Gastroesophageal sphincter (tissue), 3 donors: ENCODE data around the gene OPA1.

Source experiments
- EP300 ChIP-seq: sonication (generic); formaldehyde crosslinking; IDR thresholded peaks from one replicate; pipeline ENCODE4 v1.6.1; 2017; ENCODE audit warnings: antibody characterized with exemption, mild to moderate bottlenecking
- POLR2A ChIP-seq, 2 donors: fragments of 450-650 bp; IDR thresholded peaks; one replicate each; pipeline ENCODE4 v1.6.1; 2017; ENCODE audit warnings: antibody characterized with exemption in 2 of 2, mild to moderate bottlenecking in 2 of 2, moderate library complexity in 1 of 2
- POLR2AphosphoS5 ChIP-seq: sonication (generic); formaldehyde crosslinking; IDR thresholded peaks from one replicate; pipeline ENCODE4 v1.6.1; 2017; ENCODE audit warnings: antibody characterized with exemption
- TF ChIP-seq, protein P1 (sequence below), 4 experiments: fragments of 200-600 bp in 2 of 4; fragments of 450-650 bp in 2 of 4; sonication (generic) in 1 of 4; IDR thresholded peaks; one replicate each; pipeline ENCODE4 v1.5.1; 2017 to 2019; ENCODE audit warnings: antibody characterized with exemption in 4 of 4, mild to moderate bottlenecking in 2 of 4, moderate library complexity in 2 of 4

DNA sequence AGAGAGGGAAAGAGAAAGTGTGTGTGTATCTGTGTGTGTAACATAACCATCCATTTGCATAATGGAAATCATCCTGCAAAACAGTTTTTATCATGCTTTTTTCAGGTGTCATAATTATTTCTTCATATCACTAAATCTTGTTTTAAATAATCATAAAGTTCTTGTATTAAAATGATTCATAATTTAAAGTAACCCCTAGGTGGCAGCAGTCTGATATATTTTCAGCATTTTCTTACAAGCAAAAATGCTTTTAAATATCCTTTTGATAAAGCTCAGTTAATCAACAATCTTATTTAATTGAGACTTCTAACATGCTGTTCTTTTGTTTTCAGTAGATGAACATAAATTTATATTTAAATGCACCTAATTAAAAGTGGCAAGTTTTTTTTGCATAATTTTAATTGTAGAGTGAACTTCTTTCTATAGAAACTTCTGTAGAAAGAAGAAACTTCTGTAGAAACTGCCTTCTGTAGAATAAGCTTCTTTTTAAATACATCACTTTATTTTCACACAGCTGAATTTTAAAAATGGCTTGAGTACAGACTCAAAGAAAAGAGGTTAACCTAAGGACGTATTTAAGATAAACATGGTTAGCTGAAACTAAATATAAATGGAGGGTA lies 72.5 kb downstream of the OPA1 start:
- no peak for TF ChIP-seq POLR2A (IDR thresholded peaks at IDR 0.05)
- TF ChIP-seq, protein P1, sequence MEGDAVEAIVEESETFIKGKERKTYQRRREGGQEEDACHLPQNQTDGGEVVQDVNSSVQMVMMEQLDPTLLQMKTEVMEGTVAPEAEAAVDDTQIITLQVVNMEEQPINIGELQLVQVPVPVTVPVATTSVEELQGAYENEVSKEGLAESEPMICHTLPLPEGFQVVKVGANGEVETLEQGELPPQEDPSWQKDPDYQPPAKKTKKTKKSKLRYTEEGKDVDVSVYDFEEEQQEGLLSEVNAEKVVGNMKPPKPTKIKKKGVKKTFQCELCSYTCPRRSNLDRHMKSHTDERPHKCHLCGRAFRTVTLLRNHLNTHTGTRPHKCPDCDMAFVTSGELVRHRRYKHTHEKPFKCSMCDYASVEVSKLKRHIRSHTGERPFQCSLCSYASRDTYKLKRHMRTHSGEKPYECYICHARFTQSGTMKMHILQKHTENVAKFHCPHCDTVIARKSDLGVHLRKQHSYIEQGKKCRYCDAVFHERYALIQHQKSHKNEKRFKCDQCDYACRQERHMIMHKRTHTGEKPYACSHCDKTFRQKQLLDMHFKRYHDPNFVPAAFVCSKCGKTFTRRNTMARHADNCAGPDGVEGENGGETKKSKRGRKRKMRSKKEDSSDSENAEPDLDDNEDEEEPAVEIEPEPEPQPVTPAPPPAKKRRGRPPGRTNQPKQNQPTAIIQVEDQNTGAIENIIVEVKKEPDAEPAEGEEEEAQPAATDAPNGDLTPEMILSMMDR (IDR thresholded peaks at IDR 0.05), result peak; percentile 34 to 47 (median 42)
- TF ChIP-seq EP300, result no peak
- TF ChIP-seq POLR2AphosphoS5, result no peak
